ENCODE data around the gene DRD1.
"Not testable (repeated sequence)": the region's sequence is repeated elsewhere in the genome, so short reads cannot be mapped to it uniquely, and the experiment has no call there.

DRD1 gene

GRCh38 chr5:175466700-175467318 is 22.8 kb upstream of the DRD1 start:
- DNase-seq, result no peak

GRCh38 chr5:175465282-175465681 is 21.3 kb upstream of the DRD1 start:
- DNase-seq, result no peak

DNA sequence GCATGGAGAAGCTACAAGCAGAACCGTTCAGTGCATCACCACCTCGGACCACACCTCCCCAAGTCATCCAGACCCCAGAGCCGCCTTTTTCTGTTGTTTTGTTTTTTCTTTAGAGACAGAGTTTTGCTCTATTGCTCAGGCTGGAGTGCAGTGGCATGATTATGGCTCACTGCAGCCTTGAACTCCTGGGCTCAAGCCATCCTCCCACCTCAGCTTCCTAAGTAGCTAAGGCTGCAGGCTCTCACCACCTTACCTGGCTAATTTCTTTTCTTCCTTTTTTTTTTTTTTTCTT is 20.9 kb upstream of the DRD1 start:
- no peak for DNase-seq

DNA sequence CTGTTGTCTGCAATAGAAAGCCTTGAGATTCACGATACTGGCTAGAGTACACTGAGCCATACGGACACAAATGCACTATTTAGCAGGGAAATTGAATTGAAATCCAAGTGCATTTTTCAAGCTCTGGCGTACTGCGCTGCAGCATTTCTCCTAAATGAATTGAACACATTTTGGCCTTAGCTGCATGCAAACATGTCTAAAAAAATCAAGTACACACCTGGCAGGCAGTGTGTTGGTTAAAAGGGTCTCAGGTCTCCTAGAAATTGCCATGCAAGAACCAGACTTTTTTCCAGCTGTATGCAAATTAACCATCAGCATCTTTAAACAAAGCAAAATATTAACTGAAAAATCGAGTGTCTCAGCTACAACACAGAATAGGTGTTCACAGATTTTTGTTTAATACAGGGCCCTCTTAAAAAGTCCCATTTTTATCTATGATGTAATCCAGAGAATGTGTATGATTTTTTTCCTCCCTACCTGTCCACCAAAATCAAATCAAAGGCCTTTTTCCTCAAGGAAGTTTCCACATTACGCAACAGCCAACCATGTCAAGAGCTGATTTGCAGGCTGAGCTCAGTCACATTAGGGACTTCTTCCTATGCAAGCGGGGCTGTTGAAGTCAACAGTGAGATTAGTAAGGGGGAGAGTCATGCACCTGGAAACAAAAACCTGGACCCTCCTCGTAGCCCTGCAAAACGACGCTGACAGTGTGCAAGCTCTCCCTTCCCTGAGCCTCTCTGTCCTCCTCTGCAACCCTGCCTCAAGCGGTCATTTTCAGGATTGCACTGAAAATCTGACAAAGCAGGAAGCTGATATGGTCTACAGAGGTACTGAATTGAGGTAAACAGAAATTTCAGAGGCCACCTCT is 20.3 kb upstream of the DRD1 start:
- peak; percentile 55 for DNase-seq

DNA sequence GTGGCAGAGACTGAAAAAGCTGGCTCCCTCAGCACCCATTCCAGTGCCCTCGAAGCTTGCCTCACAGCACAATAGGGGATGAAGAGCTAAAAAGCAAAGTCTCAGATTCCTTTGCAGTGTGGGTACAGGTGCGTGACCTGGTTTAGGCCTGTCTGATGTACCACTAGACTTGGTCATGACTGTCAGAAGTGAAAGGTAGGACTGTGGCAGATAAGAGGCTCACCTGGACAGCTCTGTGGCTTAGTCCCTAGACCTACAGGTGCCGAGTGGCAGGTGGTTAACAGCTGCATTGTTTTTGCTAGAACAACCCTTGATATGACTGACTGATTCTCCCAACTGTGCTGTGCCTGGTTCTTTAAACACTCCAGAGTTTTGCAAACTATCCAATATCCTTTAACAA is 19.7 kb upstream of the DRD1 start:
- no peak for DNase-seq

DNA sequence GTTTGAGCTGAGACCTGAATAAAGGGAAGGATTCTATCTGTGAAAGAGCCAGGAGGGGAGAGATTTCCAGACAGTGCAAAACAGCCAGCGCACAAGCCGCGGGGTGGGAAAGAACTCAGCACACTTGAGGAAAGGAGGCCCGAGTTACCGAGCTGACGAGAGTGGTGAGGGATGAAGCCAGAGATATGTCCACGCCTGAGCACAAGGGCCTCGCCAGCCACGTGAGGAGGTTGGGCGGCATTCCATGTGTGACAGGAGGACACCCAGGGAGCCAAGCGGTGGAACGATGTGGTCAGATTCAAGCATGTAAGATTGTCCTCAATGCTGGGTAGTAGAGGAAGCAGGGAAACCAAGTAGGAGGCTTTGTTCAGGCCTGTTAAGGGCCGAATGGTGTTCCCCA is 17.4 kb upstream of the DRD1 start:
- no peak for DNase-seq

DNA sequence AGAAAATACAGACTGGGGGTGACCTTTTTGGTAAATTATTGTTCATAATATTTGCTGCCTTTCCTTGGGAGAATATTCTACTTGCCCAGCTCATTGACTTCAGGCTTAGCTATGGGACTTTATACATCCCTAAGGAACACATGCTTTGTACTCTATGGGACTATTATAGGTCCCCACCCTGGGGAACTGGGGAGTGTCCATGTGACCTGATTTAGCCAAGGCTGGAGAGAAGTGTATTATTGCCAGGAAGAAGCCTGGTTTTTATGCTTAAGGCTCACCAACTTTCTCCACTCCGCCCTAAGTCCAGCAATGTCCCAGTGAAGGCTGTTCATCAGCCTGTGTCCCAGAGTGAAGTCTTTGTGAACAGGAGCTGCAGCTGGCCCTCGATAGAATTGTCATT is 16.6 kb upstream of the DRD1 start:
- no peak for DNase-seq

DNA sequence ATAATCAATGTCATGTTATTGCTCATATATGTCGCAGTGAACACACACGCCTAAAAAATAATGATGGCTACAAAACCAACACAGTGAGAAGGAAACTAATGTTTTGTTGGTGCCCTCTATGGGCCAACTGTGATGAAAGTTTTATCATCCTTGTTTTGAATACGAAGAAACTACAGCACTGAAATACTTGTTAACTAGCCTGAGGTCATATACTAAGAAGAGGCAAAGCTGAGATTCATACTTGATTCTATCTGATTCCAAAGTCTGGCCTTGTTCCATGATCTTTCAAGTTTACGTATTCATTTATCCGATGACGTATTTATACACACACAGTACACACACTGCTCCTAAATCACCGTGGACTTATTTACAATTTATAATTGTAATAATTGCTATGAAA is 16.1 kb upstream of the DRD1 start:
- DNase-seq, result no peak

- no peak for DNase-seq
These were observed 13.5 kb upstream of the DRD1 start for GRCh38 chr5:175457466-175457865.

DNA sequence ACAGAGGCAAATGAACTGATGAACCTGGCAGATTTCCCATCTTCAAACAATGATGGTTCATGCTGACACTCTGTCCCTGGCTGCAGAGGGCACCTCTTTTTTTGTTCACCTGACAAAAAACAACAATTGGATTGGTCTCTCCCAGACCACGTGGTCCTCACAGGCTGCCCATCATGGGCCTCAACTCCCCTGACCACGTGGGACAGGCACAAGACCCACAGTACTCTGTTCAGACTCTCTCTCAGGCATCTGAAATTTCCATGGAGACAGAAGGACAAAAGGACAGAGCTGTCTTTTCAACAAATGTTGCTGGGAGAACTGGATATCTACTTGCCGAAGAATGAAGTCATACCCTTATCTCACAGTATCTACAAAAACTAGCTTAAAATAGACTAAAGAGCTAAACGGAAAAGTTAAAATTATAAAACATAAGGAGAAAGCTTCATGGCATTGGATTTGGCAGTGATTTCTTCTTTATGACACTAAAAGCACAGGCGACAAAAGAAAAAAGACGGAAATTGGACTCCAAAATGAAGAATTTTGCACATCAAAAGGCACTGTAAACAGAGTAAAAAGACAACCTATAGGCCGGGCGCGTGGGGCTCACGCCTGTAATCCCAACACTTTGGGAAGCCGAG is 12.2 kb upstream of the DRD1 start:
- DNase-seq, result no peak

- not testable (repeated sequence) for DNase-seq
These were observed 10.4 kb upstream of the DRD1 start for GRCh38 chr5:175454338-175454737.

DNA sequence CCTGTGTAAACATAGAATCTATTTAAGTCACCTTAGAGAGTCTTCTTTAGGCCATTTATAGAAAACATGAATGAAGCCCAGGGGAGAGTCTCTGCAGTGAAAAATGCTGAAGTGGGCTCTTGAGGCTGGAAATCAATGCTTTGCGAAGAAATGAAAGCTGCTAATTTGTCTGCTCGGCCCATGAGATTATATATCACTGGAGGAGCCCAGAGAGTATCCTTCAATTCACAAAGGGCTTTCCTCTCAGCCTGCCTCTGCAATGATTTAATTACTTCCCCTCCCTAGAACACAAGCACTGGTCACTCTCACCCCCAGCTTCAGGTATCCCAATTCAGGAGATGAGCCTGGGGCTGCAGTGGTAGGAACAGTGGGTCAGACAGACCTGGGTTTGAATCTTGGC is 8.2 kb upstream of the DRD1 start:
- DNase-seq, result no peak

DNA sequence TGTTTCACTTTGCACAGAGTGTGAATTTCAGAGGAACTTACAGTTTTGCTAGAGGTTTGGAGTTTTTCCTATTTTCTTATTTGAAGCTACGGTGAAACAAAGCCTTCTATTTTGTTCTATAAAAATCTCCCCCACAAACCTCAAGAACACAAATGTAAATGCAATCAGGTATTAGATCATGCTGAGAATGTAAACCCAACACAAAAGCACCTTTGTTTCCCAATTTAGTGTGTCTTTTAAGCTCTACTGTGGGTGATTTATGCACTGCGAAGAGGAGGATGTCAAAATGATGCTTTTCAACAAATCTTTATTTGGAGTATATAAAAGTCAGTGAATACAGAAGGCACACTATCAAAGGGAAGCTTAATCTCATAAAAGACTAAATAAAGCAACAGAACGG is 4.3 kb upstream of the DRD1 start:
- DNase-seq, result no peak

DNA sequence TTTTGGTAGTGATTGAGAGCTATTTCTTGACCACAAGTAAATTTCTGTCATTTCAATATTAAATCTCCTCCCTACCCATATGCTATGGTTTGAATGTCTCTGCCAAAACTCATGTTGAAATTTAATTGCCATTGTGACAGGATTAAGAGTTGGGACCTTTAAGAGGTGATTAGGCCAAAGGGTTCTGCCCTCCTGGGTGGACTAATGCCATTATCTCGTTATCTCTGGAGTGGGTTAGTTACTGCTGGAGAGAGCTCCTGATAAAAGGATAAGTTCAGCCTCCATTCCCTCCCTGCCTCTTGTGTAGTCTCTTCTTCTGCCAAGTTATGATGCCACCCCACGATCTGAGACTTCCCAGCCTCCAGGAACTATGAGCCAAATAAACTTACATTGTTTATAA is 3.6 kb upstream of the DRD1 start:
- DNase-seq, result no peak

DNA sequence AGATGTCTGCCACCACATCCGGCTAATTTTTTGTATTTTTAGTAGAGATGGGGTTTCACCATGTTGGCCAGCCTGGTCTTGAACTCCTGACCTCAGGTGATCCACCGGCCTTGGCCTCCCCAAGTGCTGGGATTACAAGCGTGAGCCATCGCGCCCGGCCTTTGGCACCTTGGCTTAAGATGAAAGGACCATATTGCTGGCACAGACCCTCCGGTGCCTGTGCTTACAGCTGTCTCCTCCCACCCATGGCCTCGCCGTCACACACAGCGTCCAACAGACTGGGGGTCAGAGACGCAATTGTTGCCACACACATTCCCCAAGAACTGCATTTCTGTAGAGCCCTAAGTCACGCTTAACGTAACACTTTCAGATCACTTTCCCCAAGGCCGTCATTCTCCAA is 2.4 kb upstream of the DRD1 start:
- DNase-seq, result not testable (repeated sequence)

GRCh38 chr5:175444905-175445456 is 999 bp upstream of the DRD1 start:
- no peak for DNase-seq

GRCh38 chr5:175443514-175444059 is 395 bp downstream of the DRD1 start:
- DNase-seq, result no peak

- DNase-seq, result no peak
These were observed 5.6 kb downstream of the DRD1 start for GRCh38 chr5:175438234-175438857.

DNA sequence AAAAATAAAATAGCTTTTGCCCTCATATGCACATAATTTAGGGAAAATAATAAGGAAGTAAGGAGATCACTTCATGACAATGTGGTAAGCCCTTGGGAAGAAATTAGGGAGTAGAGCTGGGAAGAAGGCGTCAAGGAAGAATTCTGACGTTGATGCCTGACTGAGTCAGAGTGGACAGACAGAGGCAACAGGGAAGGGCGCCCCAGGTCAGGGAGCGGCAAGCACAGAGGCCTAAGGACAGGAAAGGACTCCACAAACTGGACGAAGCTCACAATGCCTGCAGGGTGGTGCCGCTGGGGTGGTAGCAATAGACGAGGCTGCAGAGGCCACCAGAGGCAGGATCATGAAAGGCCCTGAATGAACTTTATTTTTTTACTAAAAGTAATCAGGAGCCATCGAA is 7.6 kb downstream of the DRD1 start:
- no peak for DNase-seq

GRCh38 chr5:175434800-175435199 is 9.2 kb downstream of the DRD1 start:
- no peak for DNase-seq

DNA sequence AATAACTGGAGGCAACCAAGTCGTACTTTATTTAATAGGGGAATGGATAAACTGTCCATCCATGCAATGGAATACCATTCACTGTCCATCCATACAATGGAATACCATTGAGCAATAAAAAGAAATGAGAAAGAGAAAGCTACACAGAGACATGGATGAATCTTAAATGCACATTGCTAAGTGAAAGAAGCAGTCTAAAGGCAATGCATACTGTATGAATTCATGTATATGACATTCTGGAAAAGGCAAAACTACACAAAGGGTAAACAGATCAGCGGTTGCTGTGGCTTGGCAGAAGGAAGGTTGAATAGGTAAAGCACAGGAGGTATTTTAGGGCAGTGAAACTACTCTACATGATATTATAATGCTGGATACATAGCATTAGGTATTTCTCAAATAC is 16.2 kb downstream of the DRD1 start:
- DNase-seq, result no peak

- DNase-seq, result not testable (repeated sequence)
These were observed 19.4 kb downstream of the DRD1 start for GRCh38 chr5:175424594-175424993.

- no peak for DNase-seq
These were observed 21.9 kb downstream of the DRD1 start for GRCh38 chr5:175422058-175422457.
